ENCODE results near the gene LIPG. TPM values are rescaled to one million over a fixed set of nuclear protein-coding genes. Genes with fewer than 3 reads are reported as not detected.

LIPG gene
- total RNA-seq, 4 donors from 2014 or later, result 0.06 to 11.9 (median 1.3) TPM; not detected in 1

DNA sequence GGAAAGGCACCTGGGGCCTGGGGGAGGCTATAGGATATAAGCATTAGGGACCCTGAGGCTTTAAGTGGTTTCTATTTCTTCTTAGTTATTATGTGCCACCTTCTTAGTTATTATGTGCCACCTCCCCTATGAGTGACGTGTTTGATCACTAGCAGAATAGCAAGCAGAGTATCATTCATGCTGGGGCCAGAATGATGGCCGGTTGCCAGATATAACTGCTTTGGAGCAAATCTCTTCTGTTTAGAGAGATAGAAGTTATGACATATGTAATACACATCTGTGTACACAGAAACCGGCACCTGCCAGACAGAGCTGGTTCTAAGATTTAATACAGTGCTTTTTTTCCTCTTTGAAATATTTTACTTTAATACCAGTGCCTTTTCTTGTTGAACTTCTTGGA, 29.4 kb downstream of the LIPG start:
- Histone ChIP-seq H3K4me3 (no peak overlapping the region), H3K27me3 (no peaks in the 10 kb centered on the region), H3K4me1 (no peaks in the 10 kb centered on the region), H3K9me3 (no peaks in the 10 kb centered on the region), H3K27ac (replicated peaks in 1 of 4) (no peak overlapping the region), H3K36me3 (no peaks in the 10 kb centered on the region)
- intact Hi-C loops (cut with DNase I), result no loop called here
- 78% methylated on average over 3 of the region's 3 CpGs for WGBS
- TF ChIP-seq EP300 (IDR thresholded peaks at IDR 0.05), result no peak
- TF ChIP-seq, protein P1, sequence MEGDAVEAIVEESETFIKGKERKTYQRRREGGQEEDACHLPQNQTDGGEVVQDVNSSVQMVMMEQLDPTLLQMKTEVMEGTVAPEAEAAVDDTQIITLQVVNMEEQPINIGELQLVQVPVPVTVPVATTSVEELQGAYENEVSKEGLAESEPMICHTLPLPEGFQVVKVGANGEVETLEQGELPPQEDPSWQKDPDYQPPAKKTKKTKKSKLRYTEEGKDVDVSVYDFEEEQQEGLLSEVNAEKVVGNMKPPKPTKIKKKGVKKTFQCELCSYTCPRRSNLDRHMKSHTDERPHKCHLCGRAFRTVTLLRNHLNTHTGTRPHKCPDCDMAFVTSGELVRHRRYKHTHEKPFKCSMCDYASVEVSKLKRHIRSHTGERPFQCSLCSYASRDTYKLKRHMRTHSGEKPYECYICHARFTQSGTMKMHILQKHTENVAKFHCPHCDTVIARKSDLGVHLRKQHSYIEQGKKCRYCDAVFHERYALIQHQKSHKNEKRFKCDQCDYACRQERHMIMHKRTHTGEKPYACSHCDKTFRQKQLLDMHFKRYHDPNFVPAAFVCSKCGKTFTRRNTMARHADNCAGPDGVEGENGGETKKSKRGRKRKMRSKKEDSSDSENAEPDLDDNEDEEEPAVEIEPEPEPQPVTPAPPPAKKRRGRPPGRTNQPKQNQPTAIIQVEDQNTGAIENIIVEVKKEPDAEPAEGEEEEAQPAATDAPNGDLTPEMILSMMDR (IDR thresholded peaks at IDR 0.05), result no peak
- TF ChIP-seq POLR2A (IDR thresholded peaks at IDR 0.05; ENCODE audit: low read depth), result no peak
- TF ChIP-seq POLR2AphosphoS5 (IDR thresholded peaks at IDR 0.05), result no peak
- no peak for DNase-seq (ENCODE audit: extremely low spot score)

DNA sequence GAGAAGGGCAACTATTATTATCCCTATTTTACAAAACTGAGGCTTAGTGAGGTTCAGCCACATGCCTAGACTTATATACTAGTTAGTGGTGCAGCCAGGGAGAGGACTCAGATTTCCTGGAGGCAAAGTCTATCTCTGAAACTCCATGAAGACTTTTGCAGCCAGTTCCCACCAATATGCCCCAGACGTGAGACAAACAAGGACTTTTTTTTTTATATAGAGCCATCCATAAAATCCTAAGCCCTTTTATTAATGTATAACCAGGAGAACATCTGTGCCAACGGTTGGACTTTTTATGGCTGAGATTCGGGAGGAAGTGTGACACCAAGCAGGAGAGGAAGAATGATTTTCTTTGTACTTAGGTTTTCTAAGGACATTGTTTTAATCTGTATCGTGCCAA, 29.9 kb downstream of the LIPG start:
- Histone ChIP-seq H3K4me3 (no peak overlapping the region), H3K27ac (replicated peaks in 1 of 4) (no peak overlapping the region), H3K4me1 (no peaks in the 10 kb centered on the region), H3K36me3 (no peaks in the 10 kb centered on the region), H3K9me3 (no peaks in the 10 kb centered on the region), H3K27me3 (no peaks in the 10 kb centered on the region)
- TF ChIP-seq, protein P1 (IDR thresholded peaks at IDR 0.05), result no peak
- no peak for TF ChIP-seq POLR2A (IDR thresholded peaks at IDR 0.05; ENCODE audit: low read depth)
- TF ChIP-seq EP300 (IDR thresholded peaks at IDR 0.05), result no peak
- TF ChIP-seq POLR2AphosphoS5 (IDR thresholded peaks at IDR 0.05), result no peak
- intact Hi-C loops (cut with DNase I), result no loop called here
- 54% methylated on average over 4 of the region's 4 CpGs for WGBS
- DNase-seq (ENCODE audit: extremely low spot score), result no peak

DNA sequence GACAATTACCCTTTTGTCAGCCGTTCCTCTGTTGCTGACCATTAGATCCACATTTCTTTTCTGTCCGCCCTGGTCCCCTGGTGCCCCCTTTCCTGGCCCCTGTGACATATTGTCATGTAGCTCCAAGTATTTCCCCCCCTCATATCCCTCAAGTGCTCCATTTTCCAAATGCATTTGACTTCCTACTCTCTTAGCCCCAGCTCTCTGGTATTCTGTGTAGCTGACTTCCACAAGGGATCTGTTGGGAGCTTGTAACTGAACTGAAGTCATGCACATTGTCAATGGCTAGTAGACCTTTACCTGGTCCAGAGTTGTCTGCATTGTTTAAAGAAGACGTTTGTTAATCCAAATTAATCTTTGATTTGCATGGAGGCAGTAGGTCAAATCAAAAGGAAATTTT, 34.8 kb downstream of the LIPG start:
- Histone ChIP-seq H3K27ac (replicated peaks in 1 of 4) (no peak overlapping the region), H3K9me3 (no peaks in the 10 kb centered on the region), H3K27me3 (no peaks in the 10 kb centered on the region), H3K4me3 (no peak overlapping the region), H3K4me1 (no peaks in the 10 kb centered on the region), H3K36me3 (no peaks in the 10 kb centered on the region)
- whole genome bisulfite sequencing, result 77% methylated on average over 3 of the region's 3 CpGs
- intact Hi-C loops (cut with DNase I), result no loop called here
- no peak for TF ChIP-seq POLR2A (IDR thresholded peaks at IDR 0.05; ENCODE audit: low read depth)
- TF ChIP-seq, protein P1 (IDR thresholded peaks at IDR 0.05), result no peak
- TF ChIP-seq EP300 (IDR thresholded peaks at IDR 0.05), result no peak
- TF ChIP-seq POLR2AphosphoS5 (IDR thresholded peaks at IDR 0.05), result no peak
- no peak for DNase-seq (ENCODE audit: extremely low spot score)

DNA sequence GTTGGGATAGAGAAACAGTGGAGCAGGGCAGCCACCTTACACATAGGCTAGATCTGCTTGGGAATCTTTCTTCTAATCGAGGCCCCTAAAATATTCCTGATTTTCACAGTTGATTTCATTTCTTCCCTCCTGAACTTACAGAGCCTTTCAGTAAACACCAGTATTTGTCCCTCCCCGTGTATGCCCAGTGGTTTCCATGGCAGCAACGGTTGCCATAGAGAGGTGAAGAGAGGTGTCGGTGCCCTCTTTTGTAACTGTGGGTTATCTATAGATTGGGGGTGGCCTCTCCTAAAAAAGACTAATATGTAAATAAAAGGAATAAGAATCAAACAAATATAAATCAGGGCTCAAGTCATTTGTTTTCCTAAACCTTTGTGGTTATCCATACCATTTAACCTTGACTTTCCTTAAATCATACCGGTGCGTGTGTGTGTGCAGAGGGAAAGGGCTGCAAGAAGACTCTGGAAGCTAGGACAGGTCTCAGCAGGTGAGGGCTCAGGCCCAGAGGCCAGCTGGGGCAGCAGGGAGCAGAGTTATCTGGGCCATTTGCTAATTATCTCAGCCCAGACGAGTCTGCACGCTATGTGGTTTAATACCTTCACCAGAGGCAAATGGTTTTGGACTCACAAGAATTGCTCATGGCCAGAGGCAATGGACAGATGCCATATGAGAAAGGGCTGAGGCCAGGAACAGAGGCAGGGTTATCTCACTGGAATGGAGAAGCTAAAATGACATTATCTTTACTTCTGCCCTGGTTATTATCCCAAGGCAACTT, 35.5 kb downstream of the LIPG start:
- Histone ChIP-seq H3K27ac (replicated peaks in 1 of 4) (no peak overlapping the region), H3K27me3 (no peaks in the 10 kb centered on the region), H3K4me3 (no peak overlapping the region), H3K4me1 (no peaks in the 10 kb centered on the region), H3K36me3 (no peaks in the 10 kb centered on the region), H3K9me3 (no peaks in the 10 kb centered on the region)
- WGBS, result 81% methylated on average over 8 of the region's 8 CpGs
- DNase-seq (ENCODE audit: extremely low spot score), result no peak
- intact Hi-C loops (cut with DNase I), result no loop called here
- TF ChIP-seq, protein P1 (IDR thresholded peaks at IDR 0.05), result no peak
- no peak for TF ChIP-seq POLR2AphosphoS5 (IDR thresholded peaks at IDR 0.05)
- TF ChIP-seq POLR2A (IDR thresholded peaks at IDR 0.05; ENCODE audit: low read depth), result no peak
- no peak for TF ChIP-seq EP300 (IDR thresholded peaks at IDR 0.05)

DNA sequence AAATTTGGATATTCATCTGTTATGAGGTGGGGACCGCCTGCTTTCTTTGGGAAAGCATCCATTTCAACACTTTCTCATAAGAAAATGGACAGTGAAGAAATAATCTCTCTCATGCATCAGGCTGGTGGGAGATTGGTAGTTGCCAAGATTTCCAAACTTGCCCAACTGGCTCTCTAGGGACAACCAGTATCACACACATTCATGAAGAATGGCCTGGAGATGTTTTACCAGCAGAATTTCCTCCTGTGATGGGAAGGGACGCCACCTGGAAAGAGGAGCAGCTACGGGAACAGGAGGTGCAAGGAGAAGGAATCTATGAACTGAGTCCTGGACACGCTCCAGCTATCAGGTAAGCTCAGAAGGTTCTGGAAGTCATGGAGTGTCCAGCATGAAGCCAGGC, 39.4 kb downstream of the LIPG start:
- Histone ChIP-seq H3K27me3 (no peaks in the 10 kb centered on the region), H3K4me3 (no peak overlapping the region), H3K4me1 (no peaks in the 10 kb centered on the region), H3K27ac (replicated peaks in 1 of 4) (no peak overlapping the region), H3K36me3 (no peaks in the 10 kb centered on the region), H3K9me3 (peaks cover 0 to 11% (median 0%) of the 10 kb centered on the region in 4 donors)
- no peak for DNase-seq (ENCODE audit: extremely low spot score)
- intact Hi-C loops (cut with DNase I), result no loop called here
- no peak for TF ChIP-seq POLR2A (IDR thresholded peaks at IDR 0.05; ENCODE audit: low read depth)
- no peak for TF ChIP-seq POLR2AphosphoS5 (IDR thresholded peaks at IDR 0.05)
- TF ChIP-seq, protein P1 (IDR thresholded peaks at IDR 0.05), result no peak
- no peak for TF ChIP-seq EP300 (IDR thresholded peaks at IDR 0.05)
- WGBS, result 84% methylated on average over 4 of the region's 4 CpGs

Measured in esophagus muscularis mucosa (tissue), 4 donors.